Cardiac muscle cell (in vitro differentiated cells and primary cell): ENCODE data around the gene TEP1. TPM values are rescaled to one million over a fixed set of nuclear protein-coding genes. Genes with fewer than 3 reads are reported as not detected.
A peak's percentile ranks its signal among the peaks of the same experiment; 100 is the strongest.

Experiments
- DNase-seq, 2 donors: peaks; one replicate each; pipeline versions ENCODE4 v3.0.0 to v3.0.0-alpha.2; 2010 to 2017; ENCODE audit warnings: low read depth in 1 of 2, low spot score in 1 of 2
- H3K27ac ChIP-seq: fragments of 200-600 bp; sonication (generic); 2 replicates; pipeline ENCODE4 v1.5.1; 2016
- H3K27me3 ChIP-seq: fragments of 200-600 bp; sonication (generic); 2 replicates; pipeline ENCODE4 v1.6.0; 2016; ENCODE audit warnings: control low read depth
- H3K36me3 ChIP-seq: fragments of 200-600 bp; sonication (generic); 2 replicates; pipeline ENCODE4 v1.5.1; 2016; ENCODE audit warnings: control low read depth
- H3K4me1 ChIP-seq: fragments of 200-600 bp; sonication (generic); 2 replicates; pipeline ENCODE4 v1.8.1; 2017; ENCODE audit warnings: low read depth, mild to moderate bottlenecking, mixed run types
- H3K4me3 ChIP-seq: fragments of 200-600 bp; sonication (generic); 2 replicates; pipeline ENCODE4 v1.5.1; 2016; ENCODE audit warnings: mild to moderate bottlenecking
- H3K9me3 ChIP-seq: fragments of 200-600 bp; sonication (generic); 2 replicates; pipeline ENCODE4 v1.5.1; 2017; ENCODE audit warnings: low read depth, mild to moderate bottlenecking, control low read depth
- CTCF ChIP-seq: IDR thresholded peaks from 2 replicates; pipeline ENCODE4 v1.5.1; 2012; ENCODE audit warnings: low read depth, mild to moderate bottlenecking, low read length
- polyA plus RNA-seq: library from polyadenylated mRNA; unstranded; fragments of >200 nt; fragmentation: Nextera tagmentation; extraction: Ambion mirVana; gene quantifications from 2 replicates; pipeline ENCODE4 v1.2.1, GENCODE V29; 2016
- total RNA-seq: library from RNA; depleted of rRNA; stranded (reverse); fragments of >200 nt; gene quantifications from 2 replicates; pipeline ENCODE4 v1.2.3, GENCODE V29; 2016

TEP1 gene
- total and polyA plus RNA-seq, 2 experiments from 2014 or later: 5.1 to 8.5 TPM

GRCh38 chr14:20412411-20412810 lies 890 bp downstream of the TEP1 start:
- TF ChIP-seq CTCF: no peak
- H3K27me3 ChIP-seq: no peaks in the 10 kb centered on the region
- peak overlapping the region; percentile 91 for H3K27ac ChIP-seq
- H3K36me3 ChIP-seq: peaks cover 5% of the 10 kb centered on the region
- DNase-seq: peak in 1 of 2 donors; percentile 16
- peak overlapping the region; percentile 70 for H3K4me3 ChIP-seq
- no peaks in the 10 kb centered on the region for H3K4me1 ChIP-seq
- no peaks in the 10 kb centered on the region for H3K9me3 ChIP-seq

GRCh38 chr14:20409226-20409625 lies 4.1 kb downstream of the TEP1 start:
- no peak overlapping the region for H3K27ac ChIP-seq

GRCh38 chr14:20403521-20403920 lies 9.8 kb downstream of the TEP1 start:
- TF ChIP-seq CTCF: no peak
- no peak for DNase-seq
- no peaks in the 10 kb centered on the region for H3K9me3 ChIP-seq
- H3K4me3 ChIP-seq: no peak overlapping the region
- H3K36me3 ChIP-seq: peaks cover 30% of the 10 kb centered on the region
- H3K4me1 ChIP-seq: no peaks in the 10 kb centered on the region
- no peaks in the 10 kb centered on the region for H3K27me3 ChIP-seq
- H3K27ac ChIP-seq: no peak overlapping the region

More at GRCh38 chr14:20409226-20409625, 4.1 kb downstream of the TEP1 start:
- H3K4me3 ChIP-seq: no peak overlapping the region
- peaks cover 23% of the 10 kb centered on the region for H3K36me3 ChIP-seq
- no peak for DNase-seq
- H3K4me1 ChIP-seq: no peaks in the 10 kb centered on the region
- H3K27me3 ChIP-seq: no peaks in the 10 kb centered on the region
- no peak for TF ChIP-seq CTCF
- H3K9me3 ChIP-seq: no peaks in the 10 kb centered on the region

GRCh38 chr14:20400965-20401593 lies 12.2 kb downstream of the TEP1 start:
- Histone ChIP-seq H3K4me1 (no peaks in the 10 kb centered on the region), H3K36me3 (peaks cover 17% of the 10 kb centered on the region), H3K9me3 (no peaks in the 10 kb centered on the region), H3K27ac (no peak overlapping the region), H3K4me3 (no peak overlapping the region), H3K27me3 (no peaks in the 10 kb centered on the region)
- DNase-seq: no peak
- no peak for TF ChIP-seq CTCF

GRCh38 chr14:20400589-20400964 lies 12.7 kb downstream of the TEP1 start:
- H3K27ac ChIP-seq: no peak overlapping the region
- no peaks in the 10 kb centered on the region for H3K9me3 ChIP-seq
- H3K27me3 ChIP-seq: no peaks in the 10 kb centered on the region
- no peak for TF ChIP-seq CTCF
- H3K36me3 ChIP-seq: peaks cover 20% of the 10 kb centered on the region
- DNase-seq: no peak
- H3K4me1 ChIP-seq: no peaks in the 10 kb centered on the region
- H3K4me3 ChIP-seq: no peak overlapping the region
